IMR-90 (cell line): Measurements from ENCODE around the gene GNAT1. TPM values are rescaled to one million over a fixed set of nuclear protein-coding genes. Genes with fewer than 3 reads are reported as not detected.

Source experiments
- ATAC-seq: fragments of 200-7000 bp; cut with Tn5 transposase; 2 replicates; pipeline ENCODE4 v1.9.1; 2020; ENCODE audit warnings: low read depth, mild to moderate bottlenecking, moderate library complexity
- BruUV-seq: library from RNA; stranded (reverse); fragments of 400-500 nt; replicated peaks from 2 replicates; lab custom pipeline; 2021; lab: Mats Ljungman, UMichigan
- CTCF ChIA-PET: fragments of 300-600 bp; formaldehyde crosslinking; extraction: SDS; loops from one replicate; lab custom pipeline; 2021; ENCODE audit warnings: antibody characterized with exemption; lab: Yijun Ruan, JAX
- POLR2A ChIA-PET: fragments of 300-600 bp; sonication (Branson Sonifier 250); formaldehyde crosslinking; loops from one replicate; lab custom pipeline; 2022; ENCODE audit warnings: antibody characterized with exemption; ENCODE audit not compliant: unreplicated experiment; lab: Charles Lee
- DNase-seq: peaks from one replicate; pipeline ENCODE4 v3.0.0; 2013
- H2AFZ ChIP-seq: replicated peaks from 2 replicates; pipeline ENCODE3; 2013; ENCODE audit warnings: low read length, mild to moderate bottlenecking; ENCODE audit not compliant: poor library complexity
- H2AK5ac ChIP-seq: 2 replicates; pipeline ENCODE4 v1.6.1; 2013; ENCODE audit warnings: low read depth, low read length, inconsistent platforms
- H2AK9ac ChIP-seq: replicated peaks from 2 replicates; pipeline ENCODE3; 2013; ENCODE audit warnings: mild to moderate bottlenecking, low read depth, low read length, moderate library complexity; ENCODE audit not compliant: poor library complexity
- H2BK120ac ChIP-seq: 2 replicates; pipeline ENCODE4 v1.6.1; 2013; ENCODE audit warnings: low read depth, low read length, inconsistent platforms
- H2BK15ac ChIP-seq: 3 replicates; pipeline ENCODE4 v1.6.1; 2013; ENCODE audit warnings: low read depth, low read length, inconsistent platforms
- H2BK20ac ChIP-seq: 2 replicates; pipeline ENCODE4 v1.6.1; 2013; ENCODE audit warnings: low read depth, mild to moderate bottlenecking, inconsistent platforms, low read length, moderate library complexity
- H2BK5ac ChIP-seq: 2 replicates; pipeline ENCODE4 v1.6.1; 2013; ENCODE audit warnings: mild to moderate bottlenecking, low read depth, low read length, inconsistent platforms; ENCODE audit not compliant: poor library complexity, severe bottlenecking
- H3K14ac ChIP-seq: replicated peaks from 2 replicates; pipeline ENCODE4 v1.6.1; 2013; ENCODE audit warnings: low read depth, low read length, inconsistent platforms
- H3K18ac ChIP-seq: 2 replicates; pipeline ENCODE4 v1.6.1; 2013; ENCODE audit warnings: low read depth, low read length, control low read depth
- H3K23ac ChIP-seq: 2 replicates; pipeline ENCODE4 v1.6.1; 2013; ENCODE audit warnings: low read depth, low read length, inconsistent platforms
- H3K27ac ChIP-seq: 2 replicates; pipeline ENCODE4 v1.5.1; 2013; ENCODE audit warnings: mild to moderate bottlenecking, control low read depth, low read length; ENCODE audit not compliant: insufficient read depth
- H3K27me3 ChIP-seq: 2 replicates; pipeline ENCODE4 v1.6.1; 2013; ENCODE audit warnings: low read length; ENCODE audit not compliant: control insufficient read depth, insufficient read depth
- H3K36me3 ChIP-seq: 2 replicates; pipeline ENCODE4 v1.6.1; 2013; ENCODE audit warnings: low read length, mixed read lengths; ENCODE audit not compliant: control insufficient read depth, insufficient read depth
- H3K4ac ChIP-seq: 2 replicates; pipeline ENCODE4 v1.6.1; 2013; ENCODE audit warnings: low read depth, low read length, inconsistent platforms
- H3K4me1 ChIP-seq: 2 replicates; pipeline ENCODE4 v1.6.1; 2013; ENCODE audit warnings: low read length, mixed read lengths; ENCODE audit not compliant: control insufficient read depth, insufficient read depth
- H3K4me2 ChIP-seq: 2 replicates; pipeline ENCODE4 v1.6.1; 2013; ENCODE audit warnings: low read depth, mild to moderate bottlenecking, control low read depth, low read length, moderate library complexity
- H3K4me3 ChIP-seq: 2 replicates; pipeline ENCODE4 v1.5.1; 2013; ENCODE audit warnings: low read depth, mild to moderate bottlenecking, control low read depth, low read length, moderate library complexity; ENCODE audit not compliant: insufficient read depth
- H3K56ac ChIP-seq: 2 replicates; pipeline ENCODE4 v1.6.1; 2013; ENCODE audit warnings: low read length, inconsistent platforms; ENCODE audit not compliant: insufficient read depth; ENCODE audit errors: extremely low read depth
- H3K79me1 ChIP-seq, 2 experiments: 2 replicates each; pipeline ENCODE4 v1.6.1; 2013; ENCODE audit warnings: low read length in 2 of 2, inconsistent platforms in 1 of 2, low read depth in 1 of 2
- H3K9ac ChIP-seq: 2 replicates; pipeline ENCODE4 v1.6.1; 2013; ENCODE audit warnings: low read depth, low read length, control low read depth
- H3K9me1 ChIP-seq: 2 replicates; pipeline ENCODE4 v1.6.1; 2013; ENCODE audit warnings: low read length, inconsistent platforms; ENCODE audit not compliant: insufficient read depth
- H3K9me3 ChIP-seq: 2 replicates; pipeline ENCODE4 v1.6.1; 2013; ENCODE audit warnings: low read length; ENCODE audit not compliant: control insufficient read depth, insufficient read depth
- H4K20me1 ChIP-seq: 2 replicates; pipeline ENCODE4 v1.6.1; 2013; ENCODE audit warnings: low read length, inconsistent platforms; ENCODE audit not compliant: insufficient read depth
- H4K5ac ChIP-seq: 2 replicates; pipeline ENCODE4 v1.6.1; 2013; ENCODE audit warnings: mild to moderate bottlenecking, low read depth, low read length, control low read depth
- H4K8ac ChIP-seq, 2 experiments: 2 replicates each; pipeline ENCODE4 v1.6.1; 2013; ENCODE audit warnings: low read depth in 2 of 2, low read length in 2 of 2, control low read depth in 1 of 2, inconsistent platforms in 1 of 2
- H4K91ac ChIP-seq: 2 replicates; pipeline ENCODE4 v1.6.1; 2013; ENCODE audit warnings: low read depth, low read length, inconsistent platforms; ENCODE audit not compliant: insufficient read depth
- SMC3 ChIP-seq: fragments of 150-350 bp; IDR thresholded peaks from 2 replicates; pipeline ENCODE4 v1.6.1; 2016; ENCODE audit warnings: low read depth, mild to moderate bottlenecking, antibody characterized with exemption, low read length, moderate library complexity
- WGBS, 2 experiments: methylation state at CpG; one replicate each; pipeline versions ENCODE4 v1.1.5 to v1.1.7; 2013; ENCODE audit warnings: missing lambda C conversion rate in 2 of 2; ENCODE audit not compliant: insufficient read length in 1 of 2; ENCODE audit errors: extremely low coverage in 2 of 2; 5-methylcytosine and 5-hydroxymethylcytosine counted together
- dilution Hi-C: fragments of 300-500 bp; cut with HindIII; formaldehyde crosslinking; loops from one replicate; pipeline ENCODE4 v1.14.3; 2018; ENCODE audit warnings: low sequenced_read_pairs; ENCODE audit not compliant: unreplicated experiment
- in situ Hi-C: fragments of 300-500 bp; cut with MboI; formaldehyde crosslinking; loops from 3 replicates; pipeline ENCODE4 v1.14.3; 2019; ENCODE audit warnings: low sequenced_read_pairs, inconsistent platforms, mixed read lengths
- intact Hi-C: fragments of 100-400 bp; cut with micrococcal nuclease; formaldehyde crosslinking; loops from 2 replicates; pipeline ENCODE4 v1.10.0; 2022
- polyA plus RNA-seq, 3 experiments: library from polyadenylated mRNA; depleted of rRNA; stranded (reverse); fragments of >200 nt; gene quantifications; 2 replicates each; pipeline ENCODE4 v1.2.3, GENCODE V29; 2012; ENCODE audit warnings: low replicate concordance in 1 of 3
- total RNA-seq: library from RNA; depleted of rRNA; stranded (reverse); fragments of >200 nt; gene quantifications from 2 replicates; pipeline ENCODE4 v1.2.3, GENCODE V29; 2012

Gene GNAT1
- total and polyA plus RNA-seq, 2 of the 4 experiments (the other 2 are of a cell fraction): not detected

GRCh38 chr3:50147447-50147846 is 44.0 kb upstream of the GNAT1 start:
- Histone ChIP-seq H3K18ac (no peak overlapping the region), H2BK20ac (no peak overlapping the region), H3K9me3 (no peaks in the 10 kb centered on the region), H3K36me3 (no peaks in the 10 kb centered on the region), H2AK5ac (no peak overlapping the region; the same call in 1 of the 2 replicates), H3K9me1 (peaks cover 10% of the 10 kb centered on the region), H3K4me1 (peaks cover 8% of the 10 kb centered on the region), H3K9ac (no peak overlapping the region), H4K20me1 (no peaks in the 10 kb centered on the region), H3K4me2 (no peak overlapping the region), H3K23ac (no peak overlapping the region), H3K27ac (no peak overlapping the region), H4K91ac (no peak overlapping the region), H4K5ac (no peak overlapping the region), H3K27me3 (no peaks in the 10 kb centered on the region), H2AFZ (no peak overlapping the region), H2BK5ac (no peak overlapping the region), H2BK15ac (no peak overlapping the region), H2AK9ac (peak overlapping the region; percentile 62), H3K56ac (no peak overlapping the region), H3K14ac (no peak overlapping the region), H3K4ac (no peak overlapping the region), H4K8ac (no peak overlapping the region), H2BK120ac (no peak overlapping the region), H3K4me3 (no peak overlapping the region), H3K79me1 (no peaks in the 10 kb centered on the region)
- DNase-seq: no peak
- in situ Hi-C loops: no loop called here
- ATAC-seq: no peak
- ChIA-PET CTCF (interaction anchor here (0.6 kb wide), 1 partner anchor 39 kb away, joined by 8 read pairs; no protein-coding TSS in a partner anchor), POLR2A (no interaction called here)
- dilution Hi-C loops: no loop called here
- intact Hi-C loops: no loop called here
- BruUV-seq: no TSS peak
- TF ChIP-seq SMC3: no peak
- 80% methylated on average over 1 of the region's 2 CpGs; no CpG with 5 or more reads in 1 of the 2 experiments for WGBS, 2 experiments
